ENCODE data around the gene NCCRP1. TPM values are rescaled to one million over a fixed set of nuclear protein-coding genes. Genes with fewer than 3 reads are reported as not detected.

Gene NCCRP1
- total RNA-seq, 1 donor from 2014 or later, result 9.5 TPM

GRCh38 chr19:39174558-39175544, 21.9 kb upstream of the NCCRP1 start:
- no peak for TF ChIP-seq CTCF (IDR thresholded peaks at IDR 0.05; ENCODE audit: insufficient read depth, low read length, severe bottlenecking)
- FAIRE-seq (no peak), DNase-seq (ENCODE audit: low read depth) (no peak)
- H3K36me3 ChIP-seq (ENCODE audit: control insufficient read depth, insufficient read depth, low read length), result peaks cover 27% of the 10 kb centered on the region
- no peak overlapping the region for H3K4me3 ChIP-seq (ENCODE audit: low read depth, low read length)
- H3K27me3 ChIP-seq (ENCODE audit: control insufficient read depth, insufficient read depth, low read length), result no peaks in the 10 kb centered on the region

- Histone ChIP-seq H3K27me3 (ENCODE audit: control insufficient read depth, insufficient read depth, low read length) (no peaks in the 10 kb centered on the region), H3K36me3 (ENCODE audit: control insufficient read depth, insufficient read depth, low read length) (peaks cover 24% of the 10 kb centered on the region), H3K4me3 (ENCODE audit: low read depth, low read length) (no peak overlapping the region)
- FAIRE-seq (no peak), DNase-seq (ENCODE audit: low read depth) (no peak)
- TF ChIP-seq CTCF (IDR thresholded peaks at IDR 0.05; ENCODE audit: insufficient read depth, low read length, severe bottlenecking), result no peak
Measured at GRCh38 chr19:39175564-39175963, 21.2 kb upstream of the NCCRP1 start.

- Histone ChIP-seq H3K36me3 (ENCODE audit: control insufficient read depth, insufficient read depth, low read length) (peaks cover 24% of the 10 kb centered on the region), H3K27me3 (ENCODE audit: control insufficient read depth, insufficient read depth, low read length) (no peaks in the 10 kb centered on the region), H3K4me3 (ENCODE audit: low read depth, low read length) (no peak overlapping the region)
- FAIRE-seq, result peak; percentile 52
- TF ChIP-seq CTCF (IDR thresholded peaks at IDR 0.05; ENCODE audit: insufficient read depth, low read length, severe bottlenecking), result no peak
- DNase-seq (ENCODE audit: low read depth), result no peak
Measured at GRCh38 chr19:39177110-39177699, 19.6 kb upstream of the NCCRP1 start.

GRCh38 chr19:39177736-39178135, 19.0 kb upstream of the NCCRP1 start:
- H3K36me3 ChIP-seq (ENCODE audit: control insufficient read depth, insufficient read depth, low read length), result peaks cover 22% of the 10 kb centered on the region
- no peak for FAIRE-seq
- TF ChIP-seq CTCF (IDR thresholded peaks at IDR 0.05; ENCODE audit: insufficient read depth, low read length, severe bottlenecking), result no peak

GRCh38 chr19:39178296-39179006, 18.3 kb upstream of the NCCRP1 start:
- TF ChIP-seq CTCF (IDR thresholded peaks at IDR 0.05; ENCODE audit: insufficient read depth, low read length, severe bottlenecking), result no peak

More at GRCh38 chr19:39177736-39178135, 19.0 kb upstream of the NCCRP1 start:
- Histone ChIP-seq H3K27me3 (ENCODE audit: control insufficient read depth, insufficient read depth, low read length) (no peaks in the 10 kb centered on the region), H3K4me3 (ENCODE audit: low read depth, low read length) (no peak overlapping the region)
- DNase-seq (ENCODE audit: low read depth), result no peak

More at GRCh38 chr19:39178296-39179006, 18.3 kb upstream of the NCCRP1 start:
- H3K4me3 ChIP-seq (ENCODE audit: low read depth, low read length), result no peak overlapping the region
- DNase-seq (ENCODE audit: low read depth) (no peak), FAIRE-seq (no peak)
- peaks cover 22% of the 10 kb centered on the region for H3K36me3 ChIP-seq (ENCODE audit: control insufficient read depth, insufficient read depth, low read length)
- no peaks in the 10 kb centered on the region for H3K27me3 ChIP-seq (ENCODE audit: control insufficient read depth, insufficient read depth, low read length)

Measured in bronchial epithelial cell (primary cell).